HEK293 (cell line): ENCODE measurements around the gene MAPT.

Experiments used
- ATF2 ChIP-seq: fragments of 450-650 bp; formaldehyde crosslinking; IDR thresholded peaks from 2 replicates; pipeline ENCODE4 v1.5.1; 2016; ENCODE audit warnings: missing biosample characterization, missing genetic modification characterization, low read depth
- CTCF ChIP-seq: fragments of 450-650 bp; formaldehyde crosslinking; IDR thresholded peaks from 2 replicates; pipeline ENCODE4 v1.5.1; 2016; ENCODE audit warnings: missing biosample characterization, missing genetic modification characterization
- SCRT1 ChIP-seq: fragments of 450-650 bp; formaldehyde crosslinking; IDR thresholded peaks from 2 replicates; pipeline ENCODE4 v1.5.1; 2016; ENCODE audit warnings: missing biosample characterization, missing genetic modification characterization, borderline replicate concordance
- YY2 ChIP-seq: fragments of 450-650 bp; formaldehyde crosslinking; IDR thresholded peaks from 2 replicates; pipeline ENCODE4 v1.5.1; 2016; ENCODE audit warnings: missing biosample characterization, missing genetic modification characterization
- ZBTB20 ChIP-seq: fragments of 450-650 bp; formaldehyde crosslinking; IDR thresholded peaks from 2 replicates; pipeline ENCODE4 v1.5.1; 2016; ENCODE audit warnings: missing biosample characterization, missing genetic modification characterization
- ZNF274 ChIP-seq, 2 experiments: fragments of 200-500 bp in 1 of 2; fragments of 450-650 bp in 1 of 2; sonication (Bioruptor generic) in 1 of 2; formaldehyde crosslinking in 1 of 2; IDR thresholded peaks; 2 replicates each; pipeline versions ENCODE4 v1.5.1 to v1.6.1; 2014 to 2016; ENCODE audit warnings: borderline replicate concordance in 1 of 2, inconsistent platforms in 1 of 2, low read length in 1 of 2, missing biosample characterization in 1 of 2, missing genetic modification characterization in 1 of 2
- ZNF660 ChIP-seq: fragments of 450-650 bp; IDR thresholded peaks from 2 replicates; pipeline ENCODE4 v1.5.1; 2018; ENCODE audit warnings: missing biosample characterization, mild to moderate bottlenecking, missing genetic modification characterization
- ZNF830 ChIP-seq: fragments of 450-650 bp; IDR thresholded peaks from 2 replicates; pipeline ENCODE4 v1.5.0; 2018; ENCODE audit warnings: missing biosample characterization, missing genetic modification characterization, low read depth, mild to moderate bottlenecking, moderate library complexity

- no peak for TF ChIP-seq CTCF (tag by site-specific recombination)
- TF ChIP-seq YY2 (tag by site-specific recombination) = no peak
- no peak for TF ChIP-seq ZBTB20
- no peak for TF ChIP-seq SCRT1 (tag by site-specific recombination)
- TF ChIP-seq ZNF274 (IDR thresholded peaks at IDR 0.05; ENCODE audit: low read length) = no peak
- no peak for TF ChIP-seq ZNF274 (tag by site-specific recombination; IDR thresholded peaks at IDR 0.05; ENCODE audit: borderline replicate concordance)
- no peak for TF ChIP-seq ZNF830 (tag by site-specific recombination)
- TF ChIP-seq ZNF660 (tag by site-specific recombination) = no peak
- TF ChIP-seq ATF2 (tag by site-specific recombination) = no peak
Observed at GRCh38 chr17:45851022-45851421, 43.3 kb upstream of the MAPT start.
